Stimulated activated CD4-positive, alpha-beta T cell treated with anti-CD3 and anti-CD28 coated beads, Interleukin-12 subunit alpha, Interleukin-12 subunit beta, amount 100 ng/mL, for 48 hours (primary cell): ENCODE data around the gene ACSS1.
A peak's percentile ranks its signal among the peaks of the same experiment; 100 is the strongest.

Experiments
- DNase-seq, 3 donors: peaks; one replicate each; pipeline ENCODE4 v3.0.0-alpha.2; 2020; ENCODE audit warnings: low read depth in 2 of 3, low spot score in 1 of 3

Gene ACSS1

GRCh38 chr20:25058051-25058846 is at the start of gene ACSS1:
Gene ACSS1 (minus strand): TSS chr20:25058139. CDS start chr20:25058102, 37 bp downstream.
- DNase-seq, result peak; percentile 37 to 53 (median 47)

GRCh38 chr20:25103526-25103925 is 45.6 kb upstream of the ACSS1 start:
- no peak for DNase-seq

- no peak for DNase-seq
Measured at GRCh38 chr20:25100914-25101313, 43.0 kb upstream of the ACSS1 start.

GRCh38 chr20:25099601-25100140 is 41.7 kb upstream of the ACSS1 start:
- no peak for DNase-seq

- no peak for DNase-seq
Measured at GRCh38 chr20:25097498-25097897, 39.6 kb upstream of the ACSS1 start.

- peak in 2 of 3 donors; percentile 27 to 37 for DNase-seq
Measured at GRCh38 chr20:25090492-25091429, 32.8 kb upstream of the ACSS1 start.

GRCh38 chr20:25089662-25090061 is 31.7 kb upstream of the ACSS1 start:
- DNase-seq, result no peak

GRCh38 chr20:25089096-25089495 is 31.2 kb upstream of the ACSS1 start:
- DNase-seq, result no peak

GRCh38 chr20:25088267-25088666 is 30.3 kb upstream of the ACSS1 start:
- DNase-seq, result no peak

- DNase-seq, result no peak
Measured at GRCh38 chr20:25087186-25087929, 29.4 kb upstream of the ACSS1 start.

- DNase-seq, result no peak
Measured at GRCh38 chr20:25085756-25086495, 28.0 kb upstream of the ACSS1 start.

- no peak for DNase-seq
Measured at GRCh38 chr20:25084626-25085187, 26.8 kb upstream of the ACSS1 start.

- peak in 1 of 3 donors; percentile 45 for DNase-seq
Measured at GRCh38 chr20:25083773-25084625, 26.1 kb upstream of the ACSS1 start.

GRCh38 chr20:25083141-25083772 is 25.3 kb upstream of the ACSS1 start:
- no peak for DNase-seq

GRCh38 chr20:25082498-25082873 is 24.5 kb upstream of the ACSS1 start:
- no peak for DNase-seq

GRCh38 chr20:25081730-25082497 is 24.0 kb upstream of the ACSS1 start, which contains the start of gene VSX1:
Gene VSX1 (minus strand): TSS chr20:25082141. CDS start chr20:25082096, 45 bp downstream.
- no peak for DNase-seq

GRCh38 chr20:25081065-25081729 is 23.3 kb upstream of the ACSS1 start:
- peak in 1 of 3 donors; percentile 35 for DNase-seq
